OCI-LY3 (cell line): ENCODE data around the gene RBM44.

Experiments
- EZH2phosphoT487 ChIP-seq: fragments of 200-600 bp; shearing (Covaris generic); IDR thresholded peaks from 2 replicates; pipeline ENCODE4 v1.6.1; 2018; ENCODE audit warnings: antibody characterized with exemption, mixed run types, low read depth
- TF ChIP-seq, protein P1 (sequence below): fragments of 200-600, 300-600 bp; sonication (generic); IDR thresholded peaks from 2 replicates; pipeline ENCODE4 v1.5.1; 2014; ENCODE audit warnings: antibody characterized with exemption, low read length, low read depth

DNA sequence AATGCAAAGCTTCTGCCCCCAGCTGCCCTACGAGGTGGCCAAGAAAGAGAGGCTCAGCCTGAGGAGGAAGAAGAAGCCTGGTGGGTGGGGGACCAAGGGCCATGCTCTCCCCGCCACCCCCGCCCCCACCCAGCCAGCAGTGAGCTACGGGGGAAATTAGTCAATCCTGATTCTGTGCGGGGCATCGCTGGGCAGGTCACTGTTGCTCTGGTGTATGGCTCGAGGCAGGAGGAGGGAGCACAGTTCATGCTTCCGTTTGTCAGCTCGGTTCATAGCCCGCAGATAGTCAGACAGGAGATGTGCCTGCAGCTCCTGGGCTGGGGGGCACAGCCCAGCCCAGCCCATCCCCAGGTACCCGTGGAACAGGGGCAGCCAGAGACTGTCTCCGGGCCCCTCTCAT, 78.0 kb downstream of the RBM44 start:
- TF ChIP-seq, protein P1, sequence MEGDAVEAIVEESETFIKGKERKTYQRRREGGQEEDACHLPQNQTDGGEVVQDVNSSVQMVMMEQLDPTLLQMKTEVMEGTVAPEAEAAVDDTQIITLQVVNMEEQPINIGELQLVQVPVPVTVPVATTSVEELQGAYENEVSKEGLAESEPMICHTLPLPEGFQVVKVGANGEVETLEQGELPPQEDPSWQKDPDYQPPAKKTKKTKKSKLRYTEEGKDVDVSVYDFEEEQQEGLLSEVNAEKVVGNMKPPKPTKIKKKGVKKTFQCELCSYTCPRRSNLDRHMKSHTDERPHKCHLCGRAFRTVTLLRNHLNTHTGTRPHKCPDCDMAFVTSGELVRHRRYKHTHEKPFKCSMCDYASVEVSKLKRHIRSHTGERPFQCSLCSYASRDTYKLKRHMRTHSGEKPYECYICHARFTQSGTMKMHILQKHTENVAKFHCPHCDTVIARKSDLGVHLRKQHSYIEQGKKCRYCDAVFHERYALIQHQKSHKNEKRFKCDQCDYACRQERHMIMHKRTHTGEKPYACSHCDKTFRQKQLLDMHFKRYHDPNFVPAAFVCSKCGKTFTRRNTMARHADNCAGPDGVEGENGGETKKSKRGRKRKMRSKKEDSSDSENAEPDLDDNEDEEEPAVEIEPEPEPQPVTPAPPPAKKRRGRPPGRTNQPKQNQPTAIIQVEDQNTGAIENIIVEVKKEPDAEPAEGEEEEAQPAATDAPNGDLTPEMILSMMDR, result no peak
- no peak for TF ChIP-seq EZH2phosphoT487
